ENCODE measurements around the gene TMEM183A.

DNA sequence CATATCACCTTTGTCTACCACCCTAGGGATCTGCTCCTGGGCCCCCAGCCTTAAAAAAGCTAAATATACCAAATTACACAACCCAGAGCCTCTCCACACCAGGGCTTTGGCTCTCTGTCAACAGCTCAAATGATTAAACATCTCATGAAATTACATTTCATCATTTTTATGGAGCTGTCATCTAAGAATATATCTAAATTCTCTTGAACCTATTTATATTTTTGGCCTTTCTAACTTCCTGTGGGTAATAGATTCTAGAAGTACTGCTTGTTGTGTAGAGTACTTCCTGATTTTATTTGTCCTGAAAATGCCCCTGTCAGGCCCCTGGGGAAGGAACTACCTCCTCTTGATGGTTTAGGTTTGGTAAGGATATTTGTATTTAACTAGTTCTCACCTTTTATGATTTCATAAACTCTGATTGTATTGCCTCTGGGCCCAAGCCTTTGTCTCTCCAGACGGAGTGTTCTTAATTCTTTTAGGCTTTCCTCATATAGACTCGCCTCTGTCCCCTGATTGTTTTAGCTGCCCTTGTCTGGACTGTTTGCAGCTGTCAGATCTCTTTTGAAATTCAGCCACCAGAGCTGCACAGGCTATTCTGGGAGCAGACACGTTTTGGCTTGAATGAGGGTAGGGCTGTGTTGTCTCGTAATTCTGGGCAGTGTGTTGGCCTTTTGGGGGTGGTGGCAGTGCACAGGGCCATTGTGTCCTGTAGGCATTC lies 62.0 kb downstream of the TMEM183A start:
- TF ChIP-seq CTCF (IDR thresholded peaks at IDR 0.05) (no peak), POLR2A (IDR thresholded peaks at IDR 0.05) (no peak)

All from transverse colon (tissue), 3 donors.